Measurements from ENCODE around the gene STAM2.
"Not testable (repeated sequence)": the region's sequence is repeated elsewhere in the genome, so short reads cannot be mapped to it uniquely, and the experiment has no call there.

Gene STAM2

GRCh38 chr2:152162141-152162540 is 13.4 kb downstream of the STAM2 start:
- Histone ChIP-seq H3K36me3 (ENCODE audit: insufficient read depth, insufficient read length, low read length) (no peaks in the 10 kb centered on the region), H3K9me3 (ENCODE audit: insufficient read depth, low read length) (peaks cover 28% of the 10 kb centered on the region), H3K4me3 (ENCODE audit: insufficient read length, low read depth) (no peak overlapping the region), H3K27me3 (ENCODE audit: insufficient read depth, insufficient read length) (no peaks in the 10 kb centered on the region), H3K9ac (ENCODE audit: insufficient read length, low read depth) (no peak overlapping the region), H3K4me1 (ENCODE audit: insufficient read depth, insufficient read length) (no peaks in the 10 kb centered on the region)
- TF ChIP-seq SUZ12 (IDR thresholded peaks at IDR 0.05; ENCODE audit: extremely low read depth, insufficient read depth, insufficient read length), result no peak
- TF ChIP-seq YY1 (IDR thresholded peaks at IDR 0.05; ENCODE audit: insufficient read depth, insufficient read length), result no peak
- no peak for TF ChIP-seq ZNF274 (IDR thresholded peaks at IDR 0.05; ENCODE audit: low read depth, low read length)
- DNase-seq (ENCODE audit: low read depth, low spot score), result no peak

- H3K9ac ChIP-seq (ENCODE audit: insufficient read length, low read depth), result no peak overlapping the region
- no peak for DNase-seq (ENCODE audit: low read depth, low spot score)
- H3K4me3 ChIP-seq (ENCODE audit: insufficient read length, low read depth), result no peak overlapping the region
- no peaks in the 10 kb centered on the region for H3K27me3 ChIP-seq (ENCODE audit: insufficient read depth, insufficient read length)
- H3K9me3 ChIP-seq (ENCODE audit: insufficient read depth, low read length), result peaks cover 32% of the 10 kb centered on the region
- H3K36me3 ChIP-seq (ENCODE audit: insufficient read depth, insufficient read length, low read length), result no peaks in the 10 kb centered on the region
- TF ChIP-seq YY1 (IDR thresholded peaks at IDR 0.05; ENCODE audit: insufficient read depth, insufficient read length) (no peak), SUZ12 (IDR thresholded peaks at IDR 0.05; ENCODE audit: extremely low read depth, insufficient read depth, insufficient read length) (no peak), ZNF274 (IDR thresholded peaks at IDR 0.05; ENCODE audit: low read depth, low read length) (no peak)
- H3K4me1 ChIP-seq (ENCODE audit: insufficient read depth, insufficient read length), result no peaks in the 10 kb centered on the region
Observed at GRCh38 chr2:152161598-152161997, 14.0 kb downstream of the STAM2 start.

GRCh38 chr2:152160378-152160777 is 15.2 kb downstream of the STAM2 start:
- H3K4me1 ChIP-seq (ENCODE audit: insufficient read depth, insufficient read length); H3K4me3 ChIP-seq (ENCODE audit: insufficient read length, low read depth); H3K27me3 ChIP-seq (ENCODE audit: insufficient read depth, insufficient read length); H3K9ac ChIP-seq (ENCODE audit: insufficient read length, low read depth); DNase-seq (ENCODE audit: low read depth, low spot score); H3K36me3 ChIP-seq (ENCODE audit: insufficient read depth, insufficient read length, low read length): not testable (repeated sequence)
- H3K9me3 ChIP-seq (ENCODE audit: insufficient read depth, low read length), result peaks cover 32% of the 10 kb centered on the region

- Histone ChIP-seq H3K9ac (ENCODE audit: insufficient read length, low read depth) (no peak overlapping the region), H3K36me3 (ENCODE audit: insufficient read depth, insufficient read length, low read length) (no peaks in the 10 kb centered on the region), H3K9me3 (ENCODE audit: insufficient read depth, low read length) (peaks cover 32% of the 10 kb centered on the region), H3K4me1 (ENCODE audit: insufficient read depth, insufficient read length) (no peaks in the 10 kb centered on the region), H3K4me3 (ENCODE audit: insufficient read length, low read depth) (no peak overlapping the region), H3K27me3 (ENCODE audit: insufficient read depth, insufficient read length) (no peaks in the 10 kb centered on the region)
- TF ChIP-seq SUZ12 (IDR thresholded peaks at IDR 0.05; ENCODE audit: extremely low read depth, insufficient read depth, insufficient read length) (no peak), ZNF274 (IDR thresholded peaks at IDR 0.05; ENCODE audit: low read depth, low read length) (no peak), YY1 (IDR thresholded peaks at IDR 0.05; ENCODE audit: insufficient read depth, insufficient read length) (no peak)
- no peak for DNase-seq (ENCODE audit: low read depth, low spot score)
Observed at GRCh38 chr2:152157253-152157652, 18.3 kb downstream of the STAM2 start.

- Histone ChIP-seq H3K9ac (ENCODE audit: insufficient read length, low read depth) (no peak overlapping the region), H3K4me1 (ENCODE audit: insufficient read depth, insufficient read length) (no peaks in the 10 kb centered on the region), H3K36me3 (ENCODE audit: insufficient read depth, insufficient read length, low read length) (no peaks in the 10 kb centered on the region), H3K4me3 (ENCODE audit: insufficient read length, low read depth) (no peak overlapping the region), H3K9me3 (ENCODE audit: insufficient read depth, low read length) (peaks cover 32% of the 10 kb centered on the region), H3K27me3 (ENCODE audit: insufficient read depth, insufficient read length) (no peaks in the 10 kb centered on the region)
- no peak for DNase-seq (ENCODE audit: low read depth, low spot score)
- TF ChIP-seq ZNF274 (IDR thresholded peaks at IDR 0.05; ENCODE audit: low read depth, low read length), result no peak
- no peak for TF ChIP-seq YY1 (IDR thresholded peaks at IDR 0.05; ENCODE audit: insufficient read depth, insufficient read length)
- TF ChIP-seq SUZ12 (IDR thresholded peaks at IDR 0.05; ENCODE audit: extremely low read depth, insufficient read depth, insufficient read length), result no peak
Observed at GRCh38 chr2:152155209-152155608, 20.4 kb downstream of the STAM2 start.

- no peak overlapping the region for H3K4me3 ChIP-seq (ENCODE audit: insufficient read length, low read depth)
- TF ChIP-seq YY1 (IDR thresholded peaks at IDR 0.05; ENCODE audit: insufficient read depth, insufficient read length) (no peak), ZNF274 (IDR thresholded peaks at IDR 0.05; ENCODE audit: low read depth, low read length) (no peak), SUZ12 (IDR thresholded peaks at IDR 0.05; ENCODE audit: extremely low read depth, insufficient read depth, insufficient read length) (no peak)
- H3K9me3 ChIP-seq (ENCODE audit: insufficient read depth, low read length), result peaks cover 26% of the 10 kb centered on the region
- no peak for DNase-seq (ENCODE audit: low read depth, low spot score)
- H3K27me3 ChIP-seq (ENCODE audit: insufficient read depth, insufficient read length), result no peaks in the 10 kb centered on the region
- no peak overlapping the region for H3K9ac ChIP-seq (ENCODE audit: insufficient read length, low read depth)
- H3K36me3 ChIP-seq (ENCODE audit: insufficient read depth, insufficient read length, low read length), result no peaks in the 10 kb centered on the region
- no peaks in the 10 kb centered on the region for H3K4me1 ChIP-seq (ENCODE audit: insufficient read depth, insufficient read length)
Observed at GRCh38 chr2:152154462-152154861, 21.1 kb downstream of the STAM2 start.

- Histone ChIP-seq H3K9ac (ENCODE audit: insufficient read length, low read depth) (no peak overlapping the region), H3K4me1 (ENCODE audit: insufficient read depth, insufficient read length) (no peaks in the 10 kb centered on the region), H3K36me3 (ENCODE audit: insufficient read depth, insufficient read length, low read length) (peaks cover 17% of the 10 kb centered on the region), H3K27me3 (ENCODE audit: insufficient read depth, insufficient read length) (no peaks in the 10 kb centered on the region), H3K4me3 (ENCODE audit: insufficient read length, low read depth) (no peak overlapping the region), H3K9me3 (ENCODE audit: insufficient read depth, low read length) (no peaks in the 10 kb centered on the region)
- no peak for DNase-seq (ENCODE audit: low read depth, low spot score)
- no peak for TF ChIP-seq SUZ12 (IDR thresholded peaks at IDR 0.05; ENCODE audit: extremely low read depth, insufficient read depth, insufficient read length)
- TF ChIP-seq ZNF274 (IDR thresholded peaks at IDR 0.05; ENCODE audit: low read depth, low read length), result no peak
- TF ChIP-seq YY1 (IDR thresholded peaks at IDR 0.05; ENCODE audit: insufficient read depth, insufficient read length), result no peak
Observed at GRCh38 chr2:152134488-152135280, 40.9 kb downstream of the STAM2 start.

Data from NT2/D1 (cell line).